B cell (primary cell): ENCODE data around the gene DYNLT4. TPM values are rescaled to one million over a fixed set of nuclear protein-coding genes. Genes with fewer than 3 reads are reported as not detected.

Experiments used
- ATAC-seq: fragments of 200-7000 bp; cut with Tn5 transposase; one replicate; pipeline ENCODE4 v1.10.0; 2021; ENCODE audit warnings: low read depth, mild to moderate bottlenecking, moderate number of reproducible peaks, moderate library complexity
- CTCF ChIA-PET: fragments of 350-600 bp; sonication (Branson Sonifier 250); formaldehyde crosslinking; loops from one replicate; lab custom pipeline; 2021; ENCODE audit warnings: antibody characterized with exemption, inconsistent platforms; lab: Charles Lee
- POLR2A ChIA-PET: fragments of 350-600 bp; sonication (Branson Sonifier 250); formaldehyde crosslinking; loops from one replicate; lab custom pipeline; 2021; ENCODE audit warnings: antibody characterized with exemption; lab: Charles Lee
- DNase-seq: peaks from one replicate; pipeline ENCODE4 v3.0.0; 2013
- H2AFZ ChIP-seq: 2 replicates; pipeline ENCODE4 v1.6.1; 2012; ENCODE audit warnings: mild to moderate bottlenecking, low read depth, low read length; ENCODE audit not compliant: insufficient read depth, poor library complexity, severe bottlenecking
- H3K27ac ChIP-seq, 2 donors: 1 replicate in 1 of 2; 2 replicates in 1 of 2; pipeline ENCODE4 v1.5.1; 2012 to 2013; ENCODE audit warnings: low read length in 2 of 2, mild to moderate bottlenecking in 2 of 2, moderate library complexity in 1 of 2
- H3K27me3 ChIP-seq, 4 experiments: fragments of 200-600 bp in 1 of 4; sonication (generic) in 1 of 4; replicated peaks in 1 of 4; 1 replicate in 2 of 4; 2 replicates in 2 of 4; pipeline versions ENCODE4 v1.6.1 to v1.7.0; 2013 to 2016; ENCODE audit warnings: low read length in 3 of 4, mild to moderate bottlenecking in 2 of 4, mixed read lengths in 1 of 4, moderate library complexity in 1 of 4; ENCODE audit not compliant: insufficient read depth in 4 of 4, control insufficient read depth in 3 of 4; ENCODE audit errors: control extremely low read depth in 1 of 4
- H3K36me3 ChIP-seq, 2 experiments: replicated peaks in 1 of 2; 1 replicate in 1 of 2; 2 replicates in 1 of 2; pipeline versions ENCODE4 v1.6.1 to v1.7.1; 2013; ENCODE audit warnings: low read length in 1 of 2; ENCODE audit not compliant: insufficient read depth in 2 of 2, control insufficient read depth in 1 of 2; ENCODE audit errors: control extremely low read depth in 1 of 2, extremely low read depth in 1 of 2
- H3K4me1 ChIP-seq, 2 donors: fragments of 200-600 bp in 1 of 2; sonication (generic) in 1 of 2; 1 replicate in 1 of 2; 2 replicates in 1 of 2; pipeline versions ENCODE4 v1.5.1 to v1.6.1; 2013 to 2017; ENCODE audit warnings: low read length in 2 of 2; ENCODE audit not compliant: control insufficient read depth in 2 of 2, insufficient read depth in 2 of 2
- H3K4me2 ChIP-seq: replicated peaks from 2 replicates; pipeline ENCODE3; 2012; ENCODE audit warnings: mild to moderate bottlenecking, low read depth, low read length; ENCODE audit not compliant: poor library complexity, severe bottlenecking
- H3K4me3 ChIP-seq, 5 experiments: fragments of 200-600 bp in 1 of 5; sonication (generic) in 1 of 5; 1 replicate in 3 of 5; 2 replicates in 2 of 5; pipeline versions ENCODE4 v1.5.1 to v1.7.0; 2011 to 2016; ENCODE audit warnings: low read length in 4 of 5, mild to moderate bottlenecking in 4 of 5, low read depth in 2 of 5, control low read depth in 1 of 5, moderate library complexity in 1 of 5; ENCODE audit not compliant: insufficient read depth in 1 of 5; ENCODE audit errors: control extremely low read depth in 1 of 5, extremely low read depth in 1 of 5
- H3K79me2 ChIP-seq: fragments of 200-600 bp; sonication (generic); one replicate; pipeline ENCODE4 v1.6.0; 2016; ENCODE audit warnings: low read length; ENCODE audit not compliant: control insufficient read depth, insufficient read depth
- H3K9ac ChIP-seq: fragments of 200-600 bp; sonication (generic); 2 replicates; pipeline ENCODE4 v1.6.1; 2017; ENCODE audit warnings: mild to moderate bottlenecking, low read length, moderate library complexity
- H3K9me3 ChIP-seq, 3 donors: one replicate each; pipeline versions ENCODE4 v1.6.1 to v1.7.1; 2013; ENCODE audit warnings: low read length in 2 of 3; ENCODE audit not compliant: control insufficient read depth in 2 of 3, insufficient read depth in 1 of 3; ENCODE audit errors: control extremely low read depth in 1 of 3
- H4K20me1 ChIP-seq: 2 replicates; pipeline ENCODE4 v1.6.0; 2012; ENCODE audit warnings: mild to moderate bottlenecking, low read length; ENCODE audit not compliant: insufficient read depth, control insufficient read depth, poor library complexity, severe bottlenecking
- H3K27ac Mint-ChIP-seq: one replicate; pipeline ENCODE4 v1.8.0; 2021; ENCODE audit warnings: mixed read lengths
- H3K27me3 Mint-ChIP-seq: one replicate; pipeline ENCODE4 v1.8.0; 2021; ENCODE audit warnings: mixed read lengths
- H3K4me1 Mint-ChIP-seq: one replicate; pipeline ENCODE4 v1.8.0; 2021; ENCODE audit warnings: mixed read lengths
- H3K4me3 Mint-ChIP-seq: one replicate; pipeline ENCODE4 v1.8.0; 2021; ENCODE audit warnings: mixed read lengths
- H3K9me3 Mint-ChIP-seq: one replicate; pipeline ENCODE4 v1.8.0; 2022; ENCODE audit warnings: mixed read lengths; ENCODE audit not compliant: insufficient read depth
- CTCF ChIP-seq: fragments of 200-600 bp; IDR thresholded peaks from one replicate; pipeline ENCODE4 v1.8.0; 2022; ENCODE audit warnings: antibody characterized with exemption, mild to moderate bottlenecking
- EZH2 ChIP-seq: IDR thresholded peaks from 2 replicates; pipeline ENCODE4 v1.6.1; 2012; ENCODE audit warnings: borderline replicate concordance, low read depth, mild to moderate bottlenecking, moderate library complexity, low read length; ENCODE audit not compliant: insufficient read depth, poor library complexity, severe bottlenecking
- WGBS: methylation state at CpG from one replicate; pipeline ENCODE4 v1.1.5; 2013; ENCODE audit warnings: missing lambda C conversion rate; ENCODE audit not compliant: insufficient coverage; 5-methylcytosine and 5-hydroxymethylcytosine counted together
- intact Hi-C: fragments of 100-400 bp; cut with micrococcal nuclease; formaldehyde crosslinking; loops from one replicate; pipeline ENCODE4 v1.10.0; 2022
- polyA plus RNA-seq: library from polyadenylated mRNA; depleted of rRNA; stranded (reverse); fragments of >200 nt; gene quantifications from 2 replicates; pipeline ENCODE4 v1.2.3, GENCODE V29; 2012
- total RNA-seq, 2 donors: library from RNA; stranded (reverse); fragments of 120-200 nt in 1 of 2; gene quantifications; 1 replicate in 1 of 2; 2 replicates in 1 of 2; pipeline versions ENCODE4 v1.2.3 to v1.2.4, GENCODE V29; 2013 to 2022

DYNLT4 gene
- total and polyA plus RNA-seq, 2 donors (not counting 1 experiment from before 2014, with no cell fraction given), result 0.19 to 0.39 TPM

GRCh38 chr1:44848456-44849181, 41.5 kb upstream of the DYNLT4 start:
- no peak overlapping the region for H3K4me3 Mint-ChIP-seq
- no peak for TF ChIP-seq EZH2
- TF ChIP-seq CTCF, result no peak
- Histone ChIP-seq H3K4me2 (no peak overlapping the region), H3K4me1 (peaks cover 3% of the 10 kb centered on the region in 2 donors), H3K27ac (no peak overlapping the region), H3K79me2 (no peaks in the 10 kb centered on the region), H3K9me3 (no peaks in the 10 kb centered on the region), H2AFZ (no peak overlapping the region), H3K9ac (no peak overlapping the region), H3K36me3 (peaks cover 0 to 8% of the 10 kb centered on the region in 2 experiments), H4K20me1 (no peaks in the 10 kb centered on the region), H3K4me3 (no peak overlapping the region), H3K27me3 (no peaks in the 10 kb centered on the region)
- intact Hi-C loops, result no loop called here
- H3K27ac Mint-ChIP-seq, result no peak overlapping the region
- H3K4me1 Mint-ChIP-seq, result peaks cover 7% of the 10 kb centered on the region
- ChIA-PET CTCF (no interaction called here), POLR2A (no interaction called here)
- ATAC-seq, result no peak
- no peaks in the 10 kb centered on the region for H3K27me3 Mint-ChIP-seq
- no peak for DNase-seq
- 86% methylated on average over 5 of the region's 7 CpGs for WGBS
- no peaks in the 10 kb centered on the region for H3K9me3 Mint-ChIP-seq

GRCh38 chr1:44847845-44848244, 40.7 kb upstream of the DYNLT4 start:
- ATAC-seq (no peak), DNase-seq (no peak)
- Histone ChIP-seq H3K4me1 (peaks cover 4 to 10% of the 10 kb centered on the region in 2 donors), H3K79me2 (no peaks in the 10 kb centered on the region), H4K20me1 (no peaks in the 10 kb centered on the region), H3K27ac (no peak overlapping the region), H3K4me3 (no peak overlapping the region), H3K4me2 (no peak overlapping the region), H3K36me3 (peaks cover 0 to 8% of the 10 kb centered on the region in 2 experiments), H3K27me3 (peaks cover 0 to 1% (median 0%) of the 10 kb centered on the region in 4 experiments), H3K9ac (no peak overlapping the region), H2AFZ (no peak overlapping the region), H3K9me3 (no peaks in the 10 kb centered on the region)
- H3K27me3 Mint-ChIP-seq, result no peaks in the 10 kb centered on the region
- no peak overlapping the region for H3K27ac Mint-ChIP-seq
- WGBS, result 100% methylated on average over 1 of the region's 1 CpG
- no peak overlapping the region for H3K4me3 Mint-ChIP-seq
- TF ChIP-seq EZH2 (no peak), CTCF (no peak)
- CTCF ChIA-PET, result no interaction called here
- no peaks in the 10 kb centered on the region for H3K9me3 Mint-ChIP-seq
- POLR2A ChIA-PET, result no interaction called here
- intact Hi-C loops, result no loop called here
- H3K4me1 Mint-ChIP-seq, result peaks cover 8% of the 10 kb centered on the region
